Naive B cell (primary cell): Measurements from ENCODE around the gene KHK. TPM values are rescaled to one million over a fixed set of nuclear protein-coding genes. Genes with fewer than 3 reads are reported as not detected.
"Not testable (repeated sequence)": the region's sequence is repeated elsewhere in the genome, so short reads cannot be mapped to it uniquely, and the experiment has no call there.

Experiments used
- ATAC-seq, 2 donors: fragments of 150-1000 bp; cut with Tn5 transposase; 2 replicates each; pipeline ENCODE4 v1.10.0; 2021; ENCODE audit warnings: low read depth in 2 of 2, mild to moderate bottlenecking in 2 of 2, moderate library complexity in 2 of 2
- DNase-seq: peaks from one replicate; pipeline ENCODE4 v3.0.0; 2022
- H3K27ac Mint-ChIP-seq, 6 donors: one replicate each; pipeline ENCODE4 v1.8.0; 2020 to 2022; ENCODE audit warnings: mild to moderate bottlenecking in 6 of 6, mixed read lengths in 6 of 6, moderate library complexity in 5 of 6, inconsistent platforms in 2 of 6
- H3K27me3 Mint-ChIP-seq, 3 donors: one replicate each; pipeline ENCODE4 v1.8.0; 2021 to 2022; ENCODE audit warnings: mixed read lengths in 3 of 3, mild to moderate bottlenecking in 1 of 3
- H3K36me3 Mint-ChIP-seq, 2 donors: one replicate each; pipeline ENCODE4 v1.8.0; 2020 to 2022; ENCODE audit warnings: mixed read lengths in 2 of 2, inconsistent platforms in 1 of 2, mild to moderate bottlenecking in 1 of 2
- H3K4me1 Mint-ChIP-seq, 3 donors: one replicate each; pipeline ENCODE4 v1.8.0; 2020 to 2022; ENCODE audit warnings: mixed read lengths in 3 of 3, inconsistent platforms in 1 of 3, mild to moderate bottlenecking in 1 of 3, moderate library complexity in 1 of 3
- H3K4me3 Mint-ChIP-seq, 8 donors: one replicate each; pipeline ENCODE4 v1.8.0; 2020 to 2022; ENCODE audit warnings: mild to moderate bottlenecking in 8 of 8, mixed read lengths in 8 of 8, moderate library complexity in 8 of 8, inconsistent platforms in 2 of 8
- H3K9me3 Mint-ChIP-seq, 7 donors: one replicate each; pipeline ENCODE4 v1.8.0; 2020 to 2022; ENCODE audit warnings: mixed read lengths in 7 of 7, mild to moderate bottlenecking in 5 of 7, inconsistent platforms in 2 of 7, moderate library complexity in 1 of 7
- polyA plus RNA-seq, 6 donors: library from polyadenylated mRNA; unstranded; fragments of 300-500 nt; fragmentation: Illumina TruSeq; gene quantifications; one replicate each; pipeline ENCODE4 v1.2.3, GENCODE V29; 2021; ENCODE audit warnings: low read depth in 6 of 6

KHK gene
- polyA plus RNA-seq, 6 donors from 2014 or later: 3.3 to 8.9 (median 5.6) TPM

DNA sequence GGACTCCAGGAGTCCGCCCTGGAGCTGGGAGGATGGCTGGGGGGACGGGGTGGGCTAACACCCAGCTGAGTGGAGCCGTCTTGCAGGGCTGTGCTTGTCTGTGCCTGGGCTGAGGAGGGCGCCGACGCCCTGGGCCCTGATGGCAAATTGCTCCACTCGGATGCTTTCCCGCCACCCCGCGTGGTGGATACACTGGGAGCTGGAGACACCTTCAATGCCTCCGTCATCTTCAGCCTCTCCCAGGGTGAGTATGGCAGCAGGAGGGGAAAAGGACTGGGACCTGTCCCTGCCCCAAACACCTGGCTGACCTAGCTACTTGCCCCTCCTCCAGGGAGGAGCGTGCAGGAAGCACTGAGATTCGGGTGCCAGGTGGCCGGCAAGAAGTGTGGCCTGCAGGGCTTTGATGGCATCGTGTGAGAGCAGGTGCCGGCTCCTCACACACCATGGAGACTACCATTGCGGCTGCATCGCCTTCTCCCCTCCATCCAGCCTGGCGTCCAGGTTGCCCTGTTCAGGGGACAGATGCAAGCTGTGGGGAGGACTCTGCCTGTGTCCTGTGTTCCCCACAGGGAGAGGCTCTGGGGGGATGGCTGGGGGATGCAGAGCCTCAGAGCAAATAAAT, 12.9 kb downstream of the KHK start:
- peaks cover 3 to 5% (median 4%) of the 10 kb centered on the region in 3 donors for H3K27me3 Mint-ChIP-seq
- ATAC-seq (no peak), DNase-seq (no peak)
- peaks cover 14 to 17% (median 15%) of the 10 kb centered on the region in 3 donors for H3K4me1 Mint-ChIP-seq
- no peak overlapping the region for H3K27ac Mint-ChIP-seq
- no peak overlapping the region for H3K4me3 Mint-ChIP-seq
- H3K9me3 Mint-ChIP-seq: no peaks in the 10 kb centered on the region
- H3K36me3 Mint-ChIP-seq: peaks cover 0 to 3% of the 10 kb centered on the region in 2 donors

DNA sequence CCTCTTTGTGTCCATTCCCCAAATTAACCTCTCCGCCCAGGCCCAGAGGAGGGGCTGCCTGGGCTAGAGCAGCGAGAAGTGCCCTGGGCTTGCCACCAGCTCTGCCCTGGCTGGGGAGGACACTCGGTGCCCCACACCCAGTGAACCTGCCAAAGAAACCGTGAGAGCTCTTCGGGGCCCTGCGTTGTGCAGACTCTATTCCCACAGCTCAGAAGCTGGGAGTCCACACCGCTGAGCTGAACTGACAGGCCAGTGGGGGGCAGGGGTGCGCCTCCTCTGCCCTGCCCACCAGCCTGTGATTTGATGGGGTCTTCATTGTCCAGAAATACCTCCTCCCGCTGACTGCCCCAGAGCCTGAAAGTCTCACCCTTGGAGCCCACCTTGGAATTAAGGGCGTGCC, 13.5 kb downstream of the KHK start:
- ATAC-seq: no peak
- H3K36me3 Mint-ChIP-seq: peaks cover 0 to 3% of the 10 kb centered on the region in 2 donors
- H3K27ac Mint-ChIP-seq: no peak overlapping the region
- no peak overlapping the region for H3K4me3 Mint-ChIP-seq
- peaks cover 14 to 17% (median 15%) of the 10 kb centered on the region in 3 donors for H3K4me1 Mint-ChIP-seq
- DNase-seq: no peak
- peaks cover 5 to 6% (median 5%) of the 10 kb centered on the region in 3 donors for H3K27me3 Mint-ChIP-seq
- H3K9me3 Mint-ChIP-seq: no peaks in the 10 kb centered on the region

DNA sequence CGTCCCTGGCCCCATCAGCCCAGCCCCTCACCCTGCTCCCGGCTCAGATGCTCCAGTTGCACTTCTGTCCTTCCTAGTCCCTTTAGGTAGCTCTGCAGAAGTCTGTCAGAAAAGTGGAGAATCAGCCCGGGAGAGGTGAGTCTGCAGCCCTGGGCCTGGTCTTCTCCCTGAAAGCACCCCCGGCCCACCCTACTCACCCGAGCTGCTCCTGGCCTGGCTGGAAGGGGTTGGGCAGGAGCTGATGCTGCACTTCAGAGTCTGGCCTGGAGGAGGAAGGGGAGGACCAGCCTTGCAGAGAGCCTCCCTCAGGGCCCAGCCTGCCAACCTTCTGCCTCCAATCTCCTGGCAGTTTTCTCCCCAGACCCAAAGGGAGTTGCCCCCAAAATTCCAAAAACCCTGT, 15.8 kb downstream of the KHK start:
- Mint-ChIP-seq H3K4me3 (no peak overlapping the region), H3K36me3 (peaks cover 0 to 3% of the 10 kb centered on the region in 2 donors), H3K4me1 (no peaks in the 10 kb centered on the region), H3K27ac (no peak overlapping the region), H3K27me3 (peaks cover 5 to 8% (median 6%) of the 10 kb centered on the region in 3 donors), H3K9me3 (no peaks in the 10 kb centered on the region)
- DNase-seq (no peak), ATAC-seq (no peak)

DNA sequence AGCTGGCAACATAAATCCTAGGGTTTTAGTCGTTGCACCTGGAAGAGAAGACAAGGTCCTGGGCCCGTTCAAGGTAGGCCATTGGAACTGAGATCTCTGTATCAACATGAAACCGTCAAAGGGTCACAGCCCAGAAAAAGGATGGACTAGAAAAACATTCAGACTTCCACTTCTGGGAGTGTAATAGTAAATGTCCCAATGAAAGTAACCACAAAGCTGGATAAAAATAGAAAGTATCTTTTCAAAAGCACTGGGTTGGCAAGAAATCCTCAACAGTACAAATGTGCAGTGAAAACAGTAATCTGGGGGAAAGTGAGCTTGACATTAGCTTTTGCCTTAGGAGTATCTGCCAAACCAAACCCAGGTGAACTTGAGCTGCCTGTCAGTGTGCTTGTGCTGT, 19.4 kb downstream of the KHK start:
- Mint-ChIP-seq H3K27ac (peak overlapping the region in 1 of 6 donors; percentile 14), H3K27me3 (peaks cover 5 to 8% (median 6%) of the 10 kb centered on the region in 3 donors), H3K4me1 (no peaks in the 10 kb centered on the region), H3K36me3 (no peaks in the 10 kb centered on the region), H3K4me3 (no peak overlapping the region), H3K9me3 (no peaks in the 10 kb centered on the region)
- DNase-seq (no peak), ATAC-seq (no peak)

DNA sequence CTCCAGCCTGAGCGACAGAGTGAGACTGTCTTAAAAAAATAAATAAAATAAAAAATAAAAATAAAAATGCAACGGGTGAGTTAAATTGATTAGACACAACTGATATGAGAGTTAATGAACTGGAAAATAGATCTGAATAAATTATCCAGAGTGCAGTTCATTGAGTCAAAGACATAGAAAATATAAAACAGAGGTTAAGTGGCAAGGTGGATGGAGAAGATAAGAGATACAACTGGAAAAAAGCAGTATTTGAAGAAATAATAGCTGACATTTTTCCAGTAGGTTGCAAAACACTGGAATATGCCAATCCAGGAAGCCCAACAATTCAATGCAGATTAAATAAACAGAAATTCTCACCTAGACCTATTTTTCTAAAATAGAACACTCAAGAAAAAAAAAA, 21.6 kb downstream of the KHK start:
- Mint-ChIP-seq H3K36me3 (no peaks in the 10 kb centered on the region), H3K9me3 (no peaks in the 10 kb centered on the region), H3K4me1 (no peaks in the 10 kb centered on the region), H3K27me3 (peaks cover 5 to 8% (median 6%) of the 10 kb centered on the region in 3 donors), H3K27ac (no peak overlapping the region), H3K4me3 (no peak overlapping the region)
- ATAC-seq: no peak
- DNase-seq: no peak

DNA sequence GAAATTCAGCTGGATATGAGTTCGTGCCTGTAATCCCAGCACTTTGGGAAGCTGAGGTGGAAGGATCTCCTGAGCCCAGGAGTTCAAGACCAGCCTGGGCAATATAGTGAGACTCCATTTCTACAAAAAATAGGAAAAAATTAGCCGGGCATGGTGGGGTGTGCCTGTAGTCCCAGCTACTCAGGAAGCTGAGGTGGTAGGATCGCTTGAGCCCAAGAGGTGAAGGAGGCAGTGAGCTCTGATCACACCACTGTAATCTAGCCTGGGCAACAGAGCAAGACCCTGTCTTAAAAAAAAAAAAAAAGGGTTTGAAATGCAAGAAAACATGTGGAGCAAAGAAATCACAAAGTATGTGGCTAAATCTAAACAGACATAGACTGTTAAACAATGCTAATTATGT, 22.5 kb downstream of the KHK start:
- Mint-ChIP-seq H3K27ac (no peak overlapping the region), H3K4me1 (no peaks in the 10 kb centered on the region), H3K27me3 (peaks cover 3 to 8% (median 6%) of the 10 kb centered on the region in 3 donors), H3K4me3 (no peak overlapping the region), H3K9me3 (no peaks in the 10 kb centered on the region), H3K36me3 (no peaks in the 10 kb centered on the region)
- DNase-seq: no peak
- ATAC-seq: no peak

DNA sequence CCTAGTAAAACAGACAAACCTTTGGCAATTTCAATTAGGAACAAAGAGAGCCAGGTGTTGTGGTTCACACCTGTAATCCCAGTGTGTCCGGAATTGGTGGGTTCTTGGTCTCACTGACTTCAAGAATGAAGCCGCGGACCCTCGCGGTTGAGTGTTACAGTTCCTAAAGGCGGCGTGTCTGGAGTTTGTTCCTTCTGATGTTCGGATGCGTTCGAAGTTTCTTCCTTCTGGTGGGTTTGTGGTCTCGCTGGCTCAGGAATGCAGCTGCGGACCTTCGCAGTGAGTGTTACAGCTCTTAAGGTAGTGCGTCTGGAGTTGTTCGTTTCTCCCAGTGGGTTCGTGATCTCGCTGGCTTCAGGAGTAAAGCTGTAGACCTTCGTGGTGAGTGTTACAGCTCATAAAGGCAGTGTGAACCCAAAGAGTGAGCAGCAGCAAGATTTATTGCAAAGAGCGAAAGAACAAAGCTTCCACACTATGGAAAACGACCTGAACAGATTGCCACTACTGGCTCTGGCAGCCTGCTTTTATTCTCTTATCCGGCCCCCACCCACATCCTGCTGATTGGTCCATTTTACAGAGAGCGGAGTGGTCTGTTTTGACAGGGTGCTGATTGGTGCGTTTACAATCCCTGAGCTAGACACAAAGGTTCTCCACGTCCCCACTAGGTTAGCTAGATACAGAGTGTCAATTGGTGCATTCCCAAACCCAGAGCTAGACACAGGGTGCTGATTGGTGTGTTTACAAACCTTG, 24.2 kb downstream of the KHK start:
- not testable (repeated sequence) for DNase-seq, ATAC-seq, H3K9me3 Mint-ChIP-seq, H3K27me3 Mint-ChIP-seq, H3K4me1 Mint-ChIP-seq, H3K36me3 Mint-ChIP-seq, H3K4me3 Mint-ChIP-seq
- H3K27ac Mint-ChIP-seq: peak overlapping the region in 1 of 6 donors; percentile 2

DNA sequence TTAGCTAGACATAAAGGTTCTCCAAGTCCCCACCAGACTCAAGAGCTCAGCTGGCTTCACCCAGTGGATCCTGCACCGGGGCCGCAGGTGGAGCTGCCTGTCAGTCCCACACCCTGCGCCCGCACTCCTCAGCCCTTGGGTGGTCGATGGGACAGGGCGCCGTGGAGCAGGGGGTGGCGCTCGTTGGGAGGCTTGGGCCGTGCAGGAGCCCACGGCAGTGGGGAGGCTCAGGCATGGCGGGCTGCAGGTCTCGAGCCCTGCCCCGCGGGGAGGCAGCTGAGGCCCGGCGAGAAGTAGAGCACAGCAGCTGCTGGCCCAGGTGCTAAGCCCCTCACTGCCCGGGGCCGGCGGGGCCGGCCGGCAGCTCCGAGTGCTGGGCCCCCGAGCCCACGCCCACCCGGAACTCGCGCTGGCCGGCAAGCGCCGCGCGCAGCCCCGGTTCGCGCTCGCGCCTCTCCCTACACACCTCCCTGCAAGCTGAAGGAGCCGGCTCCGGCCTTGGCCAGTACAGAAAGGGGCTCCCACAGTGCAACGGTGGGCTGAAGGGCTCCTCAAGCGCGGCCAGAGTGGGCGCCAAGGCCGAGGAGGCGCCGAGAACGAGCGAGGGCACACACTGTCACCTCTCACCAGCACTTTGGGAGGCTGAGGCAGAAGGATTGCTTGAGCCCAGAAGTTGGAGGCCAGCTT, 25.0 kb downstream of the KHK start:
- H3K27ac Mint-ChIP-seq, H3K4me1 Mint-ChIP-seq, H3K4me3 Mint-ChIP-seq, ATAC-seq, H3K9me3 Mint-ChIP-seq, DNase-seq, H3K27me3 Mint-ChIP-seq, H3K36me3 Mint-ChIP-seq: not testable (repeated sequence)

DNA sequence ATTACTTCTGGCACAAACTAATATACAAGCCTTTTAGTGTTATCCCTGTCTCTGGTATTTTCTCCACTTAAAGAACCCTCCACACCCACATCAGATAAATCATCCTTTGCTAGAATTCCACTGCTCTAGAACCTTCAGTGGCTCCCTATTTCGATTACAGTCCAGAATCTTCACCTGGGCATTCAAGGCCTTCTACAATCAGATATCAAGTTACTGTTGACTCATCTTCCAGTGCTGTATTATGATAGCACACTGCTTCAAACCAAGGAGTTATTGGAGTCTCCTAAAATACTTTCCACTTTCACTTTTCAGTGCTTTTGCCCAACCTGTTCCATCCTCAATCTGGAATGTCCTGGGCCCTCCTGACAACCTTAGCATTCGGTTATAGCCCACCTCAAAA, 28.9 kb downstream of the KHK start:
- Mint-ChIP-seq H3K36me3 (no peaks in the 10 kb centered on the region), H3K9me3 (peaks cover 0 to 3% (median 0%) of the 10 kb centered on the region in 7 donors), H3K27ac (no peak overlapping the region), H3K4me3 (peak overlapping the region in 1 of 8 donors; percentile 15), H3K27me3 (peaks cover 12 to 40% (median 18%) of the 10 kb centered on the region in 3 donors), H3K4me1 (peaks cover 0 to 8% (median 0%) of the 10 kb centered on the region in 3 donors)
- ATAC-seq: no peak
- DNase-seq: no peak

DNA sequence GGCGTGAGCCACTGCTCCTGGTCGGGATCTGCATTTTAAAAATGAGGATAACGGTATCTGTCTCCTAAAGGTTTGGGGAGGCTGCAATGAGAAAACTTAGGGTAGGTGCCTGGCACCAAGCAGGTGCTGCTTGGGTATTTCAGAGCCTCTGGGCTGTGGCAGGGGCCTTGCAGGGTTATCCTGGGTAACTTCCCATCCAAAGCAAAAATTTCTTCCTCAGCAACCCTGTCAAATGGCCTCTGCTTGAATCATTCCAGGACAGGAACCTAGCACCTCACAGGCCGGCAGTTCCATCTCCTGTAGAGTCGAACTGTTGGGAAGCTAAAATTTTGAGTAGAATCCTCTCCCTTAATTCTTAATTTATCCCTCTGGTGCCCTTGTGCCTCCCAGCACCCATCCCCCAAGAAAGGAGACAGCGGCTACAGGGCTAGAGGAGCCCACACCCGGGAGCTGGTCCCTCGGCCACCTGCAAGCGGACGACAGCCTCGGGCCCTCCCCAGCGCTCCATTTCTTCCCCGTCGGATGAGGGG, 31.5 kb downstream of the KHK start:
- DNase-seq (no peak), ATAC-seq (no peak)
- Mint-ChIP-seq H3K36me3 (no peaks in the 10 kb centered on the region), H3K4me3 (peak overlapping the region in 5 of 8 donors; percentile 28 to 61 (median 35)), H3K9me3 (peaks cover 0 to 3% (median 0%) of the 10 kb centered on the region in 7 donors), H3K27ac (no peak overlapping the region), H3K27me3 (peaks cover 16 to 53% (median 35%) of the 10 kb centered on the region in 3 donors), H3K4me1 (peaks cover 2 to 13% (median 3%) of the 10 kb centered on the region in 3 donors)

DNA sequence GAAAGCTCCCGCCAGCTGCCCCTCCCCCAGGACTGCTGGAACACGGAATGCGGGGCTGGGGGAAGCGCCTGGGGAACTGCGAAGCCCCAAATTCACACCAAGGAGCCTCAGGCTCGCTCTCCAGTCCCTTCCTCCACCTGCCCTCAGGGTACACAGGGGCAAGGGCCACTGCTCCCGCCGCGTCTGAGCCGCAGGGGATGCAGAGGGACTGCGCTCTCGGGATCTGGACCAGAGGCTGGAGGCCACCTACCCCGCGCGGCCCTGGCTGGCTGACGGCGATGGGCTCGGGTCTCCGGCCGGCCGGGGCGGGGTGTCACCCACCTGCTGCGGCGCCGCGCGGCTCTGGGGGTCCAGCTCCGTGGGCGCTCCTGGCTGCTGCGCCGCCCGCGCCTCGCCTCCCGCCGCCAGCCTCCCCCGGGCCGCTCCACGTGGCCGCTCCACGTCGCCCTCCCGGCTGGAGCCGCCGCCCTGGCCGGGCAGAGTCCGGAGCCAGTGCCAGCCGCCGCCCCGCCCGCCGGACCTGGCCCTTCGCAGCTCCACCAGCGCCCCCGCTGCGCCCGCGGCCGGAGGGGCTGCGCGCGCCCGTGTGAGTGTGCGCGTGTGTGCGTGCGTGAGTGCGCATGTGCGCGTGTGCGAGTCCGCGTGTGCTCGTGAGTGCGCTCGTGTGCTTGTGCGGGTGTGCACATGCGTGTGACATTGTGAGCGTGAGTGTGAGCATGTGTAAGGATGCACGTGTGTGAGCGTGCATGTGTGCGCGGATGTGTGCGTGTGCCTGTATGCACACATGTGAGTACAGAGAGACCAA, 32.2 kb downstream of the KHK start, which contains the start of gene CGREF1:
Gene CGREF1, minus strand, starts transcription at position 604 of the 805 bp plus-strand sequence. CDS start 14,762 bp downstream, outside the sequence.
- no peak for DNase-seq

DNA sequence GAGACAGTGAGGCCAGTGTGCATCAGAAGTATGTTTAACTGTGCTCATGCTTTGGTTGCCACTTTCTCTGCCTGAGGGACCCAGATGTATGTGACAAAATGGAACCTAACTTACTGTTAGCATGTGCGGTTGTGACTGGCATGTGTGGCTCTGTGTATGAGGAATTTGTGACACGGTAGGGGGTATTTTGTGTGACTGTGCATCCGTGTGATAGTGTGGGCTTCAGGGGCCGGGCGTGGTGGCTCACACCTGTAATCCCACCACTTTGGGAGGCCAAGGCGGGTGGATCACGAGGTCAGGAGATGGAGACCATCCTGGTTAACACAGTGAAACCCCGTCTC, 32.7 kb downstream of the KHK start:
- Mint-ChIP-seq H3K4me1 (peaks cover 7 to 19% (median 13%) of the 10 kb centered on the region in 3 donors), H3K4me3 (peak overlapping the region in 6 of 8 donors; percentile 61 to 87 (median 76)), H3K27me3 (peaks cover 16 to 53% (median 35%) of the 10 kb centered on the region in 3 donors)
- DNase-seq, H3K9me3 Mint-ChIP-seq, H3K36me3 Mint-ChIP-seq, H3K27ac Mint-ChIP-seq, ATAC-seq: not testable (repeated sequence)

More for the DNA sequence above, 32.2 kb downstream of the KHK start, which contains the start of gene CGREF1:
- peak; percentile 9 to 17 for ATAC-seq
- Mint-ChIP-seq H3K36me3 (no peaks in the 10 kb centered on the region), H3K4me1 (peaks cover 4 to 17% (median 8%) of the 10 kb centered on the region in 3 donors), H3K4me3 (peak within 1 kb of the TSS; percentile 29 to 87 (median 74)), H3K27ac (peak within 1 kb of the TSS in 1 of 6 donors; percentile 42), H3K9me3 (peaks cover 0 to 3% (median 0%) of the 10 kb centered on the region in 7 donors), H3K27me3 (peaks cover 16 to 53% (median 35%) of the 10 kb centered on the region in 3 donors)
